ENCODE results near the gene GAGE10.

GAGE10 gene

GRCh38 chrX:49303346-49303745 is at the start of gene GAGE10:
Gene GAGE10, plus strand, starts transcription at chrX:49303646. Its CDS starts 1,214 bp downstream, at chrX:49304860.
- DNase-seq: no peak

DNA sequence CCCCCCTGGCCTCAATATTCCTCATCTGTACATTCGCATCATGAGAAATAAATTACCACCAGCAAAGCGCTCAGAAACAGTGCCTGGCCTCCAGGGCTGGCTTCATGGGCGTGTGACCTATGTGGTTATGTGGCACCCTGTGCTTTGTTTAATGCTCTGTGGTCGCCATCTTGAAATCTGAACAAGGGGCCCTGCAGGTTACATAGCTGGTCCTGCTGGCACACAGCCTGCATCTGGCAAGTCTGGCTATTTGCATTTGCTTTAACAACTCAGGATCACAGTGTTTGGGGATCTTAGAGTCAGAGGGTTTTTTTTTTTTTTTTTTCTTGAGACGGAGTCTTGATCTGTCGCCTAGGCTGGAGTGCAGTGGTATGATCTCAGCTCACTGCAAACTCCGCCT is 48.8 kb upstream of the GAGE10 start:
- no peak for DNase-seq

- DNase-seq: no peak
Measured at GRCh38 chrX:49256268-49256995, 47.0 kb upstream of the GAGE10 start.

DNA sequence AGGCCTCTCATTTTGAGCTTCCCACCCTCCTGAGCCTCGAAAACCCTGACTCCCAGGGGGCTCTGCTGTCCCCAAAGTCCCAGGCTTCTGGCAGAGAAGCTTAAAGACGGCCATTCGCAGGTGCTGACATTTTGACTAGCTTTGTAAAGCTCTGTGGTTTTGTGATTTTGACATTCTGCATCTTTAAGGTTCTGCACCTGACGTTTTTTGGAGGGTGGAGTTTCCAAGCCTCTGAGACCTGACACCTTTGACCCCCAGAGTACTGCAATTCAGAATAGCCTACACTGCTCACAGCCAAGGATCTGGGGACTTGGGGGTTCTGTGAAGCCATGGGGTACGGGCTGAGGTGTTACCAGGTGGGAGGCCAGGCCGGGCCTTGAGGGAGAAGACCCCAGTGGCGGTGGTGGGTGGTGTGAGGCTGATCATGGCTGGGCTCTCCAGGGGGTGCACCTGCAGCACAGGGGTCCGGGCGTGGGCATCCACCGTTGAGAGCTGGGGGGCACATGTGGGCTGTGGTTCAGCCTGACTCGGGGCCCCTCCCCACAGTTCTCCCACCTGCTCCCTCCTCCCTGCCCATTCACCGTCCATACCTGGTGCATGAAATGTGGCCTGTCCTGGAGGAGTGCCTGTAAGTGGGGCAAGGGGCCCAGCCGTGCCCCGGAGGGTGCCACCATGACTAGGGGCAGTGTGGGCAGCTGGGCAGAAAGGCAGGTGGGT is 46.2 kb upstream of the GAGE10 start:
- DNase-seq: no peak

DNA sequence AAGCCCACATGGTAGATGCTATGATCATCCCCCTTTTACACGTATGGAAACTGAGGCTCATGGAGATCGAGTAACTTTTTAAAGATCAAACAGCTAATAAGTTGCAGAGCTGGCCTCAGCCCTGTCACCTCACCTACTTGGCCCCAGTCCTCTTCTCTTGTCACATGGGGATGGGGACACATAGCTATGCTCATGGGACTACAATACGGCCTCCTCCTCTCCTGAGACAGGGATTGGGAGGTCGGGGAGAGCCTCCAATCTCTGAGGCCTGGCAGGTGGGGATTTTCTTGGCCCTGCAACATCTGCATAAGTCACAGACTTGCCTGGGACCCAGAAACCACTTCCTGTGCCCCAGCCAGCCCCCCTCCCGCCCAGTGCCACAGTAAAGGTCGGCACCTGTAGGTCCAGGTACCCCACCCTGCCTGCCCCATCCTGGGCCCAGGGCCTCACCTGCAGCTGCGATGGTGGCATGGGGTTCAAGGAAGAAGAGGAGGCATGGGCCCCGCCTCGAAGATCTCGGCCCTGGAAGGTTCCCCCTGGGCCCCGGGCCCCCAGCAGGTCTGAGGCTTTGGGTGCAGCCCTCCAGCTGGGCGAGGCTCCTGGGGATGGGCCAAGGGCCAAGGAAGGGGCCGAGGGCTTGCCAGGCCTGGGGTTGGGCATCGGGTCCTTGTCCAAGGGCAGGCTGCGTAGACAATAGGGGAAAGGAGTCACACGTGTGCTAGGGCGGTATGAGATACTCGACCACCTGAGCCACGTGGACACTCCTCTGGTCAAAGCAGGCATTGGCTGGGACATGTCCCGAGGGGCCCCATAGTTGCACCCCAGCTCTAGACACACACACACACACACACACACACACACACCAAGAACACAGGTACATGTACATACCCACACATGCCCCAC is 45.3 kb upstream of the GAGE10 start:
- no peak for DNase-seq

- no peak for DNase-seq
Measured at GRCh38 chrX:49258749-49259124, 44.7 kb upstream of the GAGE10 start.

GRCh38 chrX:49260221-49260985 is 43.0 kb upstream of the GAGE10 start:
- DNase-seq: no peak

GRCh38 chrX:49262603-49263002 is 40.8 kb upstream of the GAGE10 start:
- DNase-seq: no peak

GRCh38 chrX:49263631-49264030 is 39.8 kb upstream of the GAGE10 start:
- no peak for DNase-seq

DNA sequence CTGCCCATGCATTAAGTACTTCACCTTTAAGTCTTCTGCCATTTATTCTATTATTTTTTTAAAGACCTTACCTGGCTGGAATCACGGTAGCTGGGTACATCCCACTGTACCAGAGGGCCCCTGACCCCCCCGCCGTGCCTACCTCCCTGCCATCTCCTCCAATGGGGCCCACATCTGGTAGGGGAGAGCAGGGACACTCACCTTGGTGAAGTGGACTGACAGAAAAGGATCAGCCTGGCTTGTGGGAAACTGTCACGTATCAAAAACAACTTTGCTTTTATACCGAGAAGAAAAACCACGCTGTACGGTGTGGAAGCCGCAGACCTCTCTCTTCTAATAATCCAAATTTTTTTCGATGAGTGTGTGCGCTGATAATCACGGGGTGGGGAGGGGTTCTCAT is 39.0 kb upstream of the GAGE10 start, which contains the start of gene FOXP3:
TSS of gene FOXP3 (minus strand) at position 251 of the 400 bp plus-strand sequence. CDS start 6,205 bp downstream, outside the sequence.
- no peak for DNase-seq

DNA sequence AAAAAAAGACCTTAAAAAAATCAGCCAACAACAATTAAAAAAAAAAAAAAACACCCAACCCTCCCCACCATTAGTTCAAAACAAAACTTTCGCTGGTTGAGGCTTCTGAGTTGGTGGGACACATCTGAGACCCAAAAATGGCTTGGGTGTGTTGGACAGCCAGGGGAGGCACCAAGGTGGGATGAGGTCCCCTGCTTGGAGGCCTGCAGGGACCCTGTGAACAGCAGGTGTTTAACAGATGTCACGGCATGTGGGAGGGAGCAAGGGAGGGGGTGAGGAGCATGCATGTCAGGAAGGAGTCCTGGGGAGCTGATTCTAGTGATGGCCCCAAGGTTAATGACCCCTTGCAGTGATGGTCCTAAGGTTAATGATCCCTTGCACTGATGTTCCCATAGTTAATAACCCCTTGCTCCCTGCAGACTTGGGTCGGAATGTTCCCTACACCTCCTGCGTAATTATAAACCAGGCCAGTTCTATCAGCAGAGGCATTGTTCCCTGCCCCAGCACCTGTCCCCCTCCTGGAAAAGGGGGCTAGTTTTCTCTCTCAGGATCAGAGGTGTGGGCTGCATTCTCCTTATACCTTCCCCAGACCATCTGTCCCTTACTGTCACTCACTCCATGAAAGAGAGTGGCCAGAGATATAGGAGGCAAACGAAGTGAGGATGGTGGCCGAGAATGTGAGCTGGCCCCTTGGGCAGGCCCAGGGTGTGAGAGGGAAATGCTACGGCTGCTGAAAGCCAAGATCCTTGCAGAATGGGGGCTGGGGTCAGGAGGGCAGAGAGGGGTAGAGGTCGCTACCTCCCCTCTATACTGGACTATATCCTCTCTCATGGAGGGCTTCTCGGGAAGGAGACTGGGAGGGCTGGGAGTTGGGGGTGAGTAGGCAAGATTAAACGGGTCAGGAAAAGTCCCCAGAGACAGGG is 36.7 kb upstream of the GAGE10 start:
- DNase-seq: no peak

DNA sequence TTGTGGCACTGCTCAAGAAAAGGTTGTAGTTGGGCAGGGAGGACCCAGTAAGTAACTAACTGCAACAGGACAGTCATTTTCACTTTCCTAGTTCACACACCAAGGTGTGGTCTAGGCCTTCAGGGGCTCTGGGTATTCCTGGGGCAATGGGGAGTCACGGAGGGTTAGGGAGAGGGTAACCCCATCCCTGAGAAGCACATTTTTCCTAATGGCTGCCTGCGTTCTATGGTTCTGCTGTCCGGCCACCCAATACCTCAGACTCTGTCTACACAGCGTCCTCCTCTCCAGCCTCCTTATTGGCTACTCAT is 34.8 kb upstream of the GAGE10 start:
- no peak for DNase-seq

DNA sequence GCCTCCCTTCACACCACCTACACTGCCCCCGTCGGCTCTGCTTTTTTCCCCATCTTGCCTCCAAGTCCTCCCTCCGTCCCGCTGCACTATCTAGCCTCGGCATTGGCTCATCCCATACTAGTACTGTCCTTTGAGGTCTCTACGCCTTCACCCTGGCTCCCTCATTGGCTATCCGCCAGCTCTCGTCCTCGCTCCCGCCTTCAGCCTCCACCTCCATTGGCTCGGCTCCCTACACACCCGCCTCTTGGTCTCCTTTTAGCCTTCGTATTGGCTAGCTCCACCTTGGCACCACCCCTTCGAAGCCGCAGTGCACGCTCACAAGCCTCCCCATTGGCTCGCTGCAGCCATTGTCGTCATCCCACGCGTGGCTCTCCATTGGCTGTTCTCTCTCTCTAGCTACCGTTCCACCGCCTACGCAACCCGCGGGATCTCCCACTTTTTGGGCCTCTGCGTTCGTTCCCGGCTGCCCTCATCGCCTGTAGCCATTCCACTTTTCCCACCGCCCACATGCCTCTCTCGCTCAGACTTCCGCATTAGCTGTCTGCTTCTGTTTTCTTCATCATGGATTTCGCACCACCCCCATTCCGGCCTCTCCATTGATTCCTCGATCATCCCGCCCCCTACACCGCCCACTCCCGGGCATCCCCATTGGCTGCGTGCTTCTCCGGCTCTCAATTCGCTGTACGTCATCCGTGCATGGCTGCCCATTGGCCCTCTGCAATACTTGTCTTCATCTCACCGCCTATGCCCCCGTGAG is 34.3 kb upstream of the GAGE10 start:
- peak; percentile 94 to 97 for DNase-seq

GRCh38 chrX:49269767-49270248 is 33.6 kb upstream of the GAGE10 start, which contains the start of gene PPP1R3F:
Gene PPP1R3F, plus strand, starts transcription at chrX:49269793. Its CDS starts 77 bp downstream, at chrX:49269870.
- peak in 1 of 2 experiments; percentile 55 for DNase-seq

DNA sequence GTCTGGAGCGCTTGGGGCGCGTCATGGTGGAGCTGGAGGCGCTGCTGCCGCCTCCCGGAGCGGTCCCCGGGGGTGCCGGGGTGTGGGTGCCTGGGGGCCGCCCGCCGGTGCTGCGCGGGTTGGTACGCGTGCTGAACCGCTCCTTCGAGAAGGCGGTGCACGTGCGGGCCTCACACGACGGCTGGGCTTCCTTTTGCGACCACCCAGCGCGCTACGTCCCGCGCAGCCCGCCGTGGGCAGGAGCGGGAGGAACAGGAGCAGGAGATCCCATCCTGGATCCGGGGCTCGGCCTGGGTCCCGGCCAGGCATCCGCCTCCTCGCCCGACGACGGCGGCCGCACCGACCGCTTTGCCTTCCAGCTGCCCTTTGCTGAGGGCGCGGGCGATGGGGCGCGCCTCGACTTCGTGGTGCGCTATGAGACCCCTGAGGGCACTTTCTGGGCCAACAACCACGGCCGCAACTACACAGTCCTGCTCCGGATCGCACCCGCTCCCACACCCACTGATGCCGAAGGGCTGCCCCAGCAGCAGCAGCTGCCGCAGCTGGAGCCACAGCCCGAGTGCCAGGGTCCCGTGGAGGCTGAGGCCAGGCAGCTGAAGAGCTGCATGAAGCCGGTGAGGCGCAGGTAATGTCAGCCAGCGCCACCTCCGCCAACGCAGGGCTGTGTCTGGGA is 33.1 kb upstream of the GAGE10 start:
- no peak for DNase-seq

DNA sequence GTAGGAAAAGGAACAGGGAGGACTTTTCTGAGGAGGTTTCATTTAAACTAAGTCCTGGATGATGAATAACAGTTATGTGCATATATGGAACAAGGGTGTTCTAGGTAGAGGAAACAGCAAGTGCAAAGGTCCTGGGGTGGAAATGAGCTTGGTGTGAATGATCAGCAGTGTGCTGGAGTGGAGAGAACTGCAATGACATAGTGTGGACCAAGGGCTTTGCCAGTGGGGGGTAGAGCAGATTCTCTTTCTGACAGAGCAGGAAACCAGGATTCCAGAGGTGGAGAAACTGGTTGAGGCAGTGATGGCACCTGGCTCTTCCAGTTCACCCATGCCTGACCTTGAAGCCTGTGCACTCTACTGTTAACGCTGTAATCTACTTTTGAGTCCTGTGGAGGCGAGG is 32.1 kb upstream of the GAGE10 start:
- no peak for DNase-seq

DNA sequence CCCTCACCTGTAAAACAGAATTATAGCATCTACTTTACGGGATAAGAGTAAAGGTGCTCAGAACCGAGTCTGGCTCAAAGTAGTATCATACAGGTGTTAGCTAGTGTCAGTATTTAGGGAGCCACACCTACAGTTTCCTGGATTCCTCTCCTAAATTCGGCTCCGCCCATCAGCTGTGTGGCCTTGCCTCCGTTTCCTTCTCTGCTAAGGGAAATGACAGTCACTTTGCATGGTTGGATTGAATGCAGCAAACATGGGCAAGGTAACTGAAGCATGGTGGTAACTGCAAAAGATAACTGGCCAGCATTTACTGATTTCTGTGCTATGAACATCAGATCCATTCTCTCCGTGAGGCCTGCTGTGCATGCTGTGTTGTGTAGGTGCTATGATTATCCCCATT is 31.0 kb upstream of the GAGE10 start:
- DNase-seq: no peak

- no peak for DNase-seq
Measured at GRCh38 chrX:49273181-49273727, 30.2 kb upstream of the GAGE10 start.

GRCh38 chrX:49276207-49276606 is 27.2 kb upstream of the GAGE10 start:
- DNase-seq: no peak

Measured in NCI-H446 (cell line).